Activated CD4-positive, alpha-beta T cell treated with anti-CD3 and anti-CD28 coated beads for 4 hours (primary cell): ENCODE data around the gene CKAP5.

Experiments used
- DNase-seq, 2 donors: peaks; one replicate each; pipeline ENCODE4 v3.0.0-alpha.2; 2020

CKAP5 gene

GRCh38 chr11:46761807-46762206 lies 84.3 kb downstream of the CKAP5 start:
- DNase-seq: no peak

DNA sequence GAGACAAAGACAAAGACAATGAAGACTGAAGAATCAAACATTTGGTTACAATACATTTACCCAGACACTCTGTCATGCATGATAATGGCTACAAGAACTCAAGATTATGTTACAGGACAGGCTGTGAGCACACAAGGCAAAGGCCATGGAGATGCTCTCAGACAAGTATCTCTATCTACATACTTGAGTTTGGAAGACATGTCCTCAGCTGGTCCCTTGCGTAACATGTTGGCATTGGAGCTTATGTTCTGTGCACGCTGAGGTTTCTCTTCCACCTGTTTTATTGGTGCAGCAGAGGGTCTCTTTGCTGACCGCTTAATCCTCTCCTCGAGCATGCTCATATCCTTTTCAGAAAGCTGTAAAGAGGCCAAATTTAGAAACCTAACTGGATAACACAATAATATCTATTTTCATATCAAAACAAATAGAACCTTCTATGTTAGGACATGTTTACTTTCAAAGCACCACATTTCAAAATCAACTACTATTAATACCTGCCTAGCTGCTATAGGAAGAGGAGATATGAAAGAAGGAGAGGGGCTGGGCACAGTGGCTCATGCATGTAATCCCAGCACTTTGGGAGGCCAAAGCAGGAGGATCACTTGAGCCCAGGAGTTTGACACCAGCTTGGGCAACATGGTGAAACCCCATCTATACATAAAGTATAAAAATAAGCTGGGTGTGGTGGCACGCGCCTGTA lies 85.5 kb downstream of the CKAP5 start:
- no peak for DNase-seq

DNA sequence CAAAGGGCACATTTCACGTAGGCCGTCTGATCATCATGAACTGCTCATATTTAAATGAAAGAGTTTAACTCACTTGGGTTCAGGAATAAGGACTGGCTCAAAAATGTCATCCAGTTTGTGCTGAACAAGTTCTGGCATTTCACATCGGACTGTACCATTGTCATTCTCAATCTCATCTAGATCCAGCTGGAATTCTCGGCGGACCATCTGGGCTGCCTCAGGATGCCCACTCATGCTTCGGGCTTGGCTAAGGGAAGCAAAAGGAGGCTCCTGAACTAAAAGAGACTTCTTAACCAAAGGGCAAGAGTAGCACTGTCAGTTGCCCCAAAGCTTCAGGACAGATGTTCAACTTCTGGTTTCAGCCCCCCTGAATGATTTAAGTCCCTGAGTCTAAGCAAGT lies 86.9 kb downstream of the CKAP5 start:
- no peak for DNase-seq

- DNase-seq: no peak
Observed at GRCh38 chr11:46755962-46756361, 90.1 kb downstream of the CKAP5 start.

DNA sequence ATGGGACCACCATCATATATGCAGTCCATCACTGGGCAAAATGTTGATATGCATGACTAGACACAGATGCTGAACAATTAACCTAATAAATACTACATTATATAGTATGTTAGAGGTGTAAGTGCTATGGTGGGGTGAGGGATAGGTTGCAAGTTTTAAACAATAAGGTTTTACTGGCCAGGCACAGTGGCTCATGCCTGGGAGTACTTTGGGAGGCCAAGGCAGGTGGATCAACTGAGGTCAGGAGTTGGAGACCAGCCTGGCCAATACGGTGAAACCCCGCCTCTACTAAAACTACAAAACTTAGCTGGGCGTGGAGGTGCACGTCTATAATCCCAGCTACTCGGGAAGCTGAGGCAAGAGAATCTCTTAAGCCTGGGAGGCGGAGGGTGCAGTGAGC lies 98.9 kb downstream of the CKAP5 start:
- no peak for DNase-seq

GRCh38 chr11:46745995-46746394 lies 100.1 kb downstream of the CKAP5 start:
- no peak for DNase-seq

- DNase-seq: no peak
Observed at GRCh38 chr11:46745328-46745727, 100.8 kb downstream of the CKAP5 start.

GRCh38 chr11:46743693-46744339 lies 102.3 kb downstream of the CKAP5 start:
- no peak for DNase-seq

DNA sequence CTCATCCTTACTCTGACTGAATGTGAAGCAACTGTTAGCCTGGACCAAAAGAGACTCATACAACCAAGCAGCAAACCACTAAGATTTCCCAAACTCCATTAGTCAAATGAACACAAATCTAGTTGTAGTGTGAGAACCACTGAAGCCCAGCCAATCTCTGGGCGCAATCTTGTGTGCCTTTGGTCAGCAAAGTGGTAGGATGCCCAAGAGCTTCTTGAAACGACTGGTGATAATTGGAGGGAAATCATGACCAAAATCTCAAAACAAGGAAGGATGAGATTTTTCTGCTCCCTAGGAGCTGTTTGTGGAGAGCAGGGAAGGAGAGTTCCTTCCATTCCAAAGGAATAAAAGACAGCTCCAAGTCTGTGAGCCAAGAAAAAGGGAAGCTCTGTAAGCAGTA lies 103.0 kb downstream of the CKAP5 start:
- DNase-seq: no peak

DNA sequence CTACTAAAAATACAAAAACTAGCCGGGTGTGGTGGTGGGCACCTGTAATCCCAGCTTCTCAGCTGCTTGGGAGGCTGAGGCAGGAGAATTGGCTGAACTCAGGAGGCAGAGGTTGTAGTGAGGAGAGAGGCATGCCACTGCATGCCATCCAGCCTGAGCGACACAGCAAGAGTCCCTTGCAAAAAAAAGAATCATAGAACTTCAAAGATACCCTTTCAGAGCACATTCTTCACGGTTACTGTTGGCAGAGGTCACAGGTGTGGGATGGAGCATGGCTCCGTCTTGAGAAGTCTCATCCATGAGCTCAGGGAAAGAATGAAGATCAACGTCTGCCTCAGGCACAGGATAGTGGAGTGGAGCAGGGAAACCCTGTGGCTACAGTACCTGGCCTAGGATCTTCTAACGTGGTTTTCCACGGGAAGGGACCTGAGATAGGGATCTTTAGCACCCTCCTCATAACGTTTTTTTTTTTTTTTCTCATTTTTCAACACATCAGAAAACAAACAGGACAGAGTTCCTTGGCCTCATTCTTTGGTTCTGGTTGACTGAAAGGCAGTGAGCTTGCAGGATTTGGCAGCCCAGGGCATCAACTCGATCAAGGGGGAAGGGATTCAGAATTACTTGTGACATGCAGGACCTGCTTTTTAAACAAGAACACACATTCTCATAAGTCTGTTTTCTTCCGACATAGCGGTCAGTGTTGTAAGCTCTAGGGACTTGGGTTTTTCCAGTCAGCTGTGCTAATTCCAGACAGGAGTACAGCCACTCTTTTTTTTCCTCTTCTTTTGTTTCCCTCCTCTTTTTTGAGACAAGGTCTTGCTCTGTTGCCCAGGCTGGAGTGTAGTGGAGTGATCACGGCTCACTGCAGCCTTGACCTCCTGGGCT lies 104.2 kb downstream of the CKAP5 start:
- DNase-seq: no peak

GRCh38 chr11:46738887-46739286 lies 107.2 kb downstream of the CKAP5 start:
- no peak for DNase-seq

DNA sequence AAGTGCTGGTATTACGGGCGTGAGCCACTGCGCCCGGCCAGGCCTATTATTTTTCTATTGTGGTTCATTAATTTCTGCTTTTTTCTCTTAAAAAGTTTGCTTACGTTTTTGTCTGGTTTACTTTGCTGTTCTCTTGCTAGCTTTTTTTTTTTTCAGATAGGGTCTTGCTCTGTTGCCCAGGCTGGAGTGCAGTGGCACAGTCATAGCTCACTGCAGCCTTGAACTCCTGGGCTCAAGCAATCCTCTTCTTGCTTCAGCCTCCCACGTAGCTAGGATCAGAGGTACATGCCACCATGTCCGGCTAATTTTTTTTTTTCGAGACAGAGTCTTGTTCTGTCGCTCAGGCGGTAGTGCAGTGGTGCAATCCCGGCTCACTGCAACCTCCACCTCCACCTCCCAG lies 108.4 kb downstream of the CKAP5 start:
- DNase-seq: no peak

GRCh38 chr11:46736615-46737014 lies 109.5 kb downstream of the CKAP5 start:
- DNase-seq: no peak

DNA sequence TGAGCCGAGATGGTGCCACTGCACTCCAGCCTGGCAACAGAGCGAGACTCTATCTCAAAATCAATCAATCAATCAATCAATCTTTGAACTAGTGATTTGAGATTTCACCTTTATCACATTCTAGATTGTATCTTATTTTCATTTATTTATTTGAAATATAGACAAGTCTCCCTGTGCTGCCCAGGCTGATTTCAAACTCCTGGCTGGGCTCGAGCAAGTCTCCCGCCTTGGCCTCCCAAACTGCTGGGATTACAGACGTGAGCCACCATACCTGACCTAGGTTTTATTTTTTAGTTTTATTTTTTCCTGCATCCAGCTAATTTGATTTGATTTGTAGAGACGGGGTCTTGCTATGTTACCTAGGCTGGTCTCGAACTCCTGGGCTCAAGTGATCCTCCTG lies 109.9 kb downstream of the CKAP5 start:
- DNase-seq: no peak

- no peak for DNase-seq
Observed at GRCh38 chr11:46733234-46733633, 112.8 kb downstream of the CKAP5 start.

DNA sequence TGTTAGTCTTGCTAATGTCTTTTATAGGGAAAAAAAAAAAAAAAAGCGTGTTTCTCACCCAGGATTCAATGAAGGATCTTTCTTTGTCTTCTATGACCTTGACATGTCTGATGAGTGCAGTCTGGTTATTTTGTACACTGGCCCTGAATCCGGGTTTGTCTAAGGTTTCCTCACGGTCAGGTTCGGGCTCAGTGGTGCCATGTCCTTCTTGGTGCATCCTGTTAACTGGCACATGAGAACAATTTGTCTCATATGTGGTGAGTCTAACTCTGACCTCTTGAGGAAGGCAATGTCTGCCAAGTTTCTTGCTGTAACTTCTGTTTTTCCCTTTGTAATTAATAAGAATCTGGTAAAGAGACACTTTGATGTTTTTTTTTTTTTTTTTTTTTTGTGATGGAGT lies 114.5 kb downstream of the CKAP5 start:
- no peak for DNase-seq

DNA sequence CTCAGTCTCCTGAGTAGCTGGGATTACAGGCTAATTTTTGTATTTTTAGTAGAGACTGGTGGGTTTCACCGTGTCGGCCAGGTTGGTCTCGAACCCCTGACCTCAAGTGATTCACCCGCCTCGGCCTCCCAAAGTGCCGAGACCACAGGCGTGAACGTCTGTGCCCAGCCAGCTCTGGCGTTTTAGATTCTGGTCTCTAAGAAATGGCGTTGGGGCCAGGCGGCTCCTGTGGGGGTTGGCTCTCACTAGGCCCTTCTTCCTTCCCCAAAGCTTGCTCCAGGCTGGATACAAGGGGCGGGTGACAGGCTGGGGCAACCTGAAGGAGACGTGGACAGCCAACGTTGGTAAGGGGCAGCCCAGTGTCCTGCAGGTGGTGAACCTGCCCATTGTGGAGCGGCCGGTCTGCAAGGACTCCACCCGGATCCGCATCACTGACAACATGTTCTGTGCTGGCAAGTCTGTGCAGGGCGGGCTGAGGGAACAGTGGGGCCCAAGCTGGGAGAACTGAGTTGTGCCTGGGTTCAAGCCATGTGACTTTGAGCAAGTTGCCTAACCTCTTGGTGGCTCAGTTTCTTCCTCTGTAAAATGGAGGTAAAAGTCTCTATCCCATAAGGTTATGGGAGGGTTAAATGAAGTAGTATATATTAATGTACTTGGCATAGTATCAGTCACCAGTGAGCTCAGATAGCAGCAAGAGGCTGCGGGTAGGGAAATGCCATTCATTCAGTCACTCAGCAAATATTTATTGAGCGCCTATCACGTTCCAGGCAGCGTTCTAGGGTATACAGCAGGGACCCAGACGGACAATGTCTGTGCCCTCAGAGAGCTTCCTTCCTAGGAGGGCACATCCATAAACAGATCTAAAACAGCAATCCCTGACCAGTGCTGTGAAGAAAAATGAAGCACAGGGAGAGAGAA lies 116.7 kb downstream of the CKAP5 start:
- DNase-seq: no peak

DNA sequence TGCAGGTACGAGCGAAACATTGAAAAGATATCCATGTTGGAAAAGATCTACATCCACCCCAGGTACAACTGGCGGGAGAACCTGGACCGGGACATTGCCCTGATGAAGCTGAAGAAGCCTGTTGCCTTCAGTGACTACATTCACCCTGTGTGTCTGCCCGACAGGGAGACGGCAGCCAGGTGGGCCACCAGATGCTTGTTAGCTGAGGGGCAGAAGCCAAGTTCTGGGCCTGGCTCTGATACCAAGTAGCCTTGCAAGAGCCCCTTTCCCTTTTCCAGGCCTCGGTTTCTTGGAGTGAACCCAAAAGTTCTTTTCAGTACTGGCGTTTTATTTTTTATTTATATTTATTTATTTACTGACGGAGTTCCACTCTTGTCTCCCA lies 117.4 kb downstream of the CKAP5 start:
- no peak for DNase-seq

DNA sequence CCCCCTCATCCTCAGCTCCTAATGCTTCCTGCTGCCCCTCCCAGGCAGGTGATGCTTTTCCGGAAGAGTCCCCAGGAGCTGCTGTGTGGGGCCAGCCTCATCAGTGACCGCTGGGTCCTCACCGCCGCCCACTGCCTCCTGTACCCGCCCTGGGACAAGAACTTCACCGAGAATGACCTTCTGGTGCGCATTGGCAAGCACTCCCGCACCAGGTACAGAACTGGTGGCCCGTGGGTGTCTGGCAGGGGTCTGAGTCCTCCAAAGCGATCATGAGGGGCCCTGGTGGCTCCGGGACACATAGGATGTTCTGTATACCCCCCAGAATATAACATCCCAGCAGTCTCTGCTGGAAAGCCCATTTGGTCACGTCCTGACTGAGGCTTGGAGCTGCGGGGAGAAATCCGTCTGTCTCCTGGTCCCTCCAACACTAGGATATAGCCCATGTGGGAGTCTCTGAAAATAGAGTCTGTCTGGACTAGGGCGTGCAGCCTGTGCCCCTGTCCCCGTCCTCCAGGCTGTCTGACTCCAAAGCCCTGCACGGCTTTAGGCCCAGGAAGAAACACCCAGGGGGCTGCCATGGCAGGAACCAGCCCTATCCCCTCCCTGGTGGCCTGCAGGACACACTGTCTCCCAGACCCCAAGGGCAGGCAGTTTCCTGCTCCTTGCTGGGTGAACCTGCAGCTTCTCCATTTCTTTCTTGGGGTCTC lies 118.0 kb downstream of the CKAP5 start:
- no peak for DNase-seq

DNA sequence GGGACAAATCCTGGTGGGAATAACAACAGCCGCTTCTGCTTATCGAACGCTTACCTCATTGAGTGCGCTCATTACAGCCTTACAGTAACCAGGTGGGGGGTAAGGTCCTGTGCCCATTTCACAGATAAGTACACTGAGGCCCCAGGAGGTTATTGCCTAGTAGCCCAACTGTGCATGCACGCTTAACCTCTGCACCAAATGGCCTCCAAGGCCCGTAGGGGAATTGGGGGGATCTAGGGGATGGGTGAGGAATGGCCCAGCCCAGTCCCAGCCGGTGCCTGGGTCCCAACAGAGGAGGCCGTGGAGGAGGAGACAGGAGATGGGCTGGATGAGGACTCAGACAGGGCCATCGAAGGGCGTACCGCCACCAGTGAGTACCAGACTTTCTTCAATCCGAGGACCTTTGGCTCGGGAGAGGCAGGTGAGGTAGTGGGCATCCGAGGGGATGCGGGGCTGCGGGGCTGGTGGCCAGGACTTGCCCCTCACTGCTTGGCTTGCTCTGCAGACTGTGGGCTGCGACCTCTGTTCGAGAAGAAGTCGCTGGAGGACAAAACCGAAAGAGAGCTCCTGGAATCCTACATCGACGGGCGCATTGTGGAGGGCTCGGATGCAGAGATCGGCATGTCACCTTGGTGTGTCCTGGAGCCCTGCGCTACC lies 119.7 kb downstream of the CKAP5 start:
- DNase-seq: no peak

- no peak for DNase-seq
Observed at GRCh38 chr11:46725338-46726205, 120.5 kb downstream of the CKAP5 start.
